Fibroblast of skin of scalp (primary cell): ENCODE data around the gene RAB44.
A peak's percentile ranks its signal among the peaks of the same experiment; 100 is the strongest.
"Not testable (repeated sequence)": the region's sequence is repeated elsewhere in the genome, so short reads cannot be mapped to it uniquely, and the experiment has no call there.

Source experiments
- DNase-seq: peaks from one replicate; pipeline ENCODE4 v3.0.0-alpha.2; 2013

The RAB44 gene

DNA sequence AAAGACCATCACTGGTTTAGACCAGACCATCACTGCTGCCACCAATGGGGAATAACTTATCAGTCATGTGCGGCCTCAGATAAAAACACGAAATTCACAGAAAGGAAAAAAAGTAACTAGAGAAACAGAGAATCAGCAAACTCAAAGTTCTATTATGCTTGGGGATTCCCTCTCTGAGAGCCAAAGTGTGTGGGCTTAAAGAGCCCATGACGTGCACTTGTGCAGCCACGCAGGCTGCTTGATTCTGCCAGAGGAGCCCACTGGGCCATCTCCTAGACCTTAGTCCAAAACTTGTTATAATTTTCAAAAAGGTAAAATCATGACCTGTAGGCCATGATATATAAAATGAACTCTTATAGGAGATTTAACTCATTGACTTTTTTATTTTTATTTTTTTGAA is 15.2 kb downstream of the RAB44 start:
- DNase-seq, result no peak

- DNase-seq, result no peak
Observed at GRCh38 chr6:36713846-36714245, 16.2 kb downstream of the RAB44 start.

DNA sequence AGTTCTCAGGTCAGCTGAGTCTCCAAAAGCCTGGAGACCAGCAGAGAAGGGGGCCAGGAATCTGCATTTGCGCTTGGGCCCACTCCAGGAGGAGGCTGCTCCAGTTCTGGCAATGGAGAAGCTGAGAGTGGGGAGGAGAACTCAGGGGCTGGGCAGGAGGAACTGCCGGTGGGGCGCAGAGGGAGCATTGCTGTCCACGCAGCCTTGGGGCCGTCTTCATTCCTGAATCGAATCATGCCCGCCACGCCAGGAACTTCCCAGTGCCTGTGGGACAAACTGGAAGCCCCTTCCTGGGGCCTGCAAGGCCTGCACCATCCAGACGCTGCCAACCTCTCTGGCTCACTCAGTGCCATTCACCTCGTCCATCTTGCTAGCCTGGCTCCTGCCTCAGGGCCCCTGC is 16.9 kb downstream of the RAB44 start:
- no peak for DNase-seq

DNA sequence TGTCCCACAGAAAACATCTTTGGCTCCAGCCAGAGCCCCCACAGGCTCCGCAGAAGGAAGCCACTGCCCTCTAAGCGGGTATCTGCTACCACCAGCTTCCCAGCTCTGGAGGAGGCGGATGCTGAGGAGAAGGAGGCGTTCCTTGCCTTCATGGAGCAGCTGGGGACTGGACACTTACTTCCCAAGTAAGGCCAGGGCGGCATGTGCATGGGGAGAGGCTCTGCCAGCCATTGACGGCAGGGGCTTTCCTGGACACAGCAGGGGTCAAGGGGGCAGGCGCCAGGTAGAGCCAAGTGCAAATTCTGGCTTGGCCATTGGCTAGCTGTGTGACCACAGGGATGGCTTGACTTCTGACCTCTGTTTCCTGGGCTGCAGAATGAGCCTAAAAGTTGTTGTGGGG is 17.8 kb downstream of the RAB44 start:
- DNase-seq, result no peak

- no peak for DNase-seq
Observed at GRCh38 chr6:36716476-36717093, 19.0 kb downstream of the RAB44 start.

DNA sequence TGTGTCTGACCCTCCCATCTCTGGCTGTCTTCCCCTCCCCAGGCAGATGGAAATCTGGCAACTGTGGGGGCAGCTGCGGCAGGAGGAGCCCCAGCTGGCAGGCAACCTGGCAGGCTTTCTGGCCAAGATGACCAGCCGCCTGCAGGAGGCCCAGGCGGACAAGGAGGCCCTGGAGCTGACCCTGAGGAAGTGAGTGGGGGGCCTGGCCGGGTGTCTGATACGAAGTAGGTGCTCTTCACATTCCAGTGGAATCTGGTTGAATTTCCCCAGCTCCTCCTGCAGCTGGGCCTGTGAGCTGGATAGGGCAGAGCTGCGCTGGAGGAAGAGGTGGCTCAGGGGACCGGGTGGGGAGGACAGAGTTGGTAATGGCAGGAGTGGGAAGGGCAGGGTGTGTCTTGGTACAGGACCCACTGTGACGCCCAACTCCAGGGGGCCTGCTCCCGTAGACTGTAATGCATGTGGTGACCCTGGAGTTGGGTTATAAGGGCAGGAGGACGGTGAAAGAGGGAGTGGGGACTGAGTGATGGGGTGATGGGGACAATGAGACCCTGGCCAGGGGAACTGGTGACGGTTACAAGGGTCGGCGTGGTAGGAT is 19.7 kb downstream of the RAB44 start:
- DNase-seq, result no peak

DNA sequence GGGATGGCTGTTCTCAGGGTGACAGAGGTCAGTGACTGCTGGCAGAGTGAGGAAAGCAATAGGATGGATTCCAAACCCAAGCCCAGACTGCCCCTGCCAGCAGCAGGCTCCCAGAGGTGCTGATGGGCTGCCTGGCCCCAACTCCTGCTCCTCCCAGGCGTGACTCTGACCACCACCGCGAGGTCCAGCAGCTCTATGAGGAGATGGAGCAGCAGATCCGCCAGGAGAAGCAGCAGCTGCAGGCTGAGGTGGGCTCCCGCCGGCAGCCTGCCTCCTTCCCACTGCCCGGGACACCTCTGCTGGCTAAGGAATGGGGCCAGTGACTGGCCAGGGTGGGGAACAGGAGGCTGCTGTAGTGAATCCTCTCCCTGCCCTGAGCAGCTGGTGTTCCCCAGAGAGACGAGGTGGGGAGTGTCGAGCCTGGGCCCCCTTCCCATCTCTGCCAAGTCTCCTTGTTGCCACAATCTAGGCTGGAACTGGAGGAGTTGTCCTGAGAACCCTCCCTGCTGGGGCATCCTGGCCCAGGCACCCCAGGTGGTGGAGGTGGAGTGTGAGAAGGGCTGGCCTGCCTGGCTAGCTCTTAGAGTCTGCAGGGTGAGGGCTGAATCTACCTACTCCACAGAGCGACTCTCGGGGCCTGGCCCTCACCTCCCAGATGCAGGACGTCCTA is 20.4 kb downstream of the RAB44 start:
- no peak for DNase-seq

DNA sequence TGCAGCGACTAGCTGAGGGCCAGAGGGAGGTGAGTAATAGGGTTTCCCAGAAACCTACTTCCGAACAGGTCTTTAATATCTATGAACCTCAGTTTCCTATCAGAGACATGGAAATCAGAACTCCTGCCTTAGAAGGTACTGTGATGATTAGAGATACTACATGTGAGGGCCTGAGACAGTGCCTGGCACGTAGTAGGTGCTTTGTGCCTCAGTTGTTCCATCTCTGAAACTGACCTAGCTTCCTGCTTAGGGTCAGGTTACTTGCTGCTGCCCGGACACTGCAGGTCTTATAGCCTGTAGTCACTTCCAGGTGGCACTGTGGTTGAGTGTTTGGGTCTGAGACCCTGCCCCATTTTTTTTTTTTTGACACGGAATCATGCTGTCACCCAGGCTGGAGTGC is 20.9 kb downstream of the RAB44 start:
- no peak for DNase-seq

DNA sequence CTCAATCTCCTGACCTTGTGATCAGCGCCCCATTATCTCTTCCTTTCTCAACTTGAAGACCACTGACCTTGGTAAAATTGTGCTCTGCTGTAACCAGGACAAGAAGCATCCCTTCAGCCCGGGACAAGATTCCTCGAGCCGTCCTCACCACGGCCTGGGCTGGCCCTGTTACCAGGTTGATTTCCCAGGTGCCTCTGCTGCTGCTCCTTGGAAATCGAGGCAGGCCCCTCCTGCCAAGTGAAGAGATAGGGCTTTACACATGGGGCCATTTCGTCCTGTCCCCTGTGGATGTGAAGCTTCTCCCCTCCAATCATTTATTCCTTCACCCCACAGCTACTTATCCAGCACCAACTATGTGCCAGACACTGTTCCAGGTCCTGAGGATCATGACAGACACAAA is 21.5 kb downstream of the RAB44 start:
- DNase-seq, result no peak

DNA sequence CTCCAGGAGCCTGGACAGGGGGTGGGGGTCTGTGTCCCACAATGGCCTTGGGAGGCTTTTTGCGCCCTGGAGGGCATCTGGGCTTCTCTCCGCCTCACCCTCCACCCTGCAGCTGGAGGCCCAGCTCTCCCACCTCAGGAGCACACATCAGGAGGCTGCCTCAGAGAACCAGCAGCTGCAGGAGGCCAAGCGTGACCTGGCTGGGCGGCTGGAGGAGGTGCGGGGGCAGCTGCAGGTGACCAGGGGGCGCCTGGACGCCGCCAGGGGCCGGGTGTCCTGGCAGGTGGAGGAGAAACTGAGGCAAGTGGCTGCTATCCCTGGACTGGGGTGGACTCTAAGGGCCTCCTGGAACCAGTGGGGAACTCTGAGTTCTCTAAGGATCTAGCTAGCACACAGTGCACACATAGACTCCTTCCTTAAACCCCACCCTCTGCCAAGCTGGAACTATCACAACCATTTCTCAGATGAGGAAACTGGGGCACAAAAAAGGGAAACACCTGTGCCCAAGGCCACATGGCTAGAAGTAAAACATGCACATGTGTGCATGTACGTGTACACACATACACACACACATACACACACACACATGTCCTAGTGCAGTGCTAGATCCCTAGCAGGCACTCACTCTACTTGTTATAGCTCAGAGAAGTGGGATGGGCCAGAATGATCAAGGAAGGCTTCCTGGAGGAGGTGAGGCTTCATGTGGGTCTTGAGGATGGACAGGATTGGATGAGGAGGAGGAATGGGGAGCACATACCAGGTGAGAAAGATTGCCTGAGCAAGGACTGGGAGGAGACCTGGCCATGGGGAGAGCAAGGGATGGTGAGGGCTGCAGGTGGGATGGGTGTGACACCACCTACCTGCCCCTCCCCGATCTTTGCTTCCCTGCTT is 22.9 kb downstream of the RAB44 start:
- no peak for DNase-seq

- DNase-seq, result no peak
Observed at GRCh38 chr6:36721369-36722140, 23.9 kb downstream of the RAB44 start.

- no peak for DNase-seq
Observed at GRCh38 chr6:36722365-36722764, 24.7 kb downstream of the RAB44 start.

DNA sequence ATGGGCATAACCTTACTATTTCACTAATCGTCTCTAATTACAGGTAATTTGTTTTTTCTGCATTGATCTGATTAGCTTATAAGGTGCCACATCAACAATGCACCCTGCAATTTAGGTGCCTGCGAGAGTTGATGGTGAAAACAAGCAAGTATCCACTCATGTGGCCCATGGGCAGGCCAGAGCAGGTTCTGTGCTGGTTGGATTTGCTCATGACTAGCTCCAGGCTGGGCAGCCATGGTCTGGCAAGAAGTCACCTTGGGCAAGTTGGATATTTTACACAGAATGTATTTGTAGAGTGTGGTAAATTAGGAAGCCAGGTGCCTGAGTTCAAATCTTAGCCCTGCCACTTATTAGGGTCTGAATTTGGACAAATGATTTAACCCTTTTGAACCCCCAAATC is 25.3 kb downstream of the RAB44 start:
- DNase-seq, result no peak

DNA sequence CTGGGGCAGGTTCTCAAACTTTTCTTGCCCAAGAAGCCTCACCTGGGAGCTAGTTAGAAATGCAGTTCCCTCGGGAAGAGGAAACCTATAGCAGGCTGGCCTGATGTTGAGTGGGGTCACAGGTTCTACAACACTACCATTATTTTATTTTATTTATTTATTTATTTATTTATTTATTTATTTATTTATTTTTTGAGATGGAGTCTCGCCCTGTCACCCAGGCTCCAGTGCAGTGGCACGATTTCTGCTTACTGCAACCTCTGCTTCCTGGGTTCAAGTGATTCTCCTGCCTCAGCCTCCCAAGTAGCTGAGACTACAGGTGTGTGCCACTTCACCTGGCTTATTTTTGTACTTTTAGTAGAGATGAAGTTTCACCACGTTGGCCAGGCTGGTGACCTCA is 26.4 kb downstream of the RAB44 start:
- DNase-seq, result not testable (repeated sequence)

DNA sequence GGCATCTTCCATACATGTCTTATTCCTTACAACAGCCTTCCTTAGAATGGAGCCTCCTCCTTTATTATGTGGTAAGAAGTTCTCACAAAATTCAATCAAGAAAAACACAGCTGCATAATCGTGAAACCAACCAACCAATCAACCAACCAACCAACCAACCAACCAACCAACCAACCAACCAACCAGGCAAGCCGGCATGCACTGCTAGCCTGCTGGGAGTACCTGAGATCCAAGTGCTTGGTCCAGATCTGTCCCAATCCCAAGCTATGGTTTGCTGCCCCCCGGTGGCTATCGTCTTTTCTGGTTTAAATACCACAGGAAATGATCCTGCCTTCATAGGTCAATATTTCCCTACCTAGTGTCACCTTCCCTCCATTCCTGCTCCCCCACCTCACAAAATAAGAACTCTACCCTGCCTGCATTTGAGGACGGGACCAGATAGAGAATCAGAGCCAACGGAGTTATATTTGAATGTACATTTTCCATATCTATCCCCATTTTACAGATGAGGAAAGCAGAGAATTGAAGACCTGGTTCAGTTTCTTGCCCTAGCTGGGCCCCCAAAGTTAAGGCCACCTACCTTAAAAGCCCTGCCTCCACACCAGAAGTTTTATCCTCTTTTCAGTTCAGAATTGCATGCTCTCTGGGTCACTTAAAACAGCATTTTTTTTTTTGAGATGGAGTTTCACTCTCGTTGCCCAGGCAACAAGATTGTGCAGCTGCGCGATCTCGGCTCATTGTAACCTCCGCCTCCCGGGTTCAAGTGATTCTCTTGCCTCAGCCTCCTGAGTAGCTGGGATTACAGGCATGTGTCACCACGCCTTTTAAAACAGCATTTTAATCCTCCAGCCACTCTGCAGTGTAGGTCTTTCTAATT is 27.1 kb downstream of the RAB44 start:
- peak; percentile 58 for DNase-seq

- no peak for DNase-seq
Observed at GRCh38 chr6:36725581-36725980, 28.0 kb downstream of the RAB44 start.

DNA sequence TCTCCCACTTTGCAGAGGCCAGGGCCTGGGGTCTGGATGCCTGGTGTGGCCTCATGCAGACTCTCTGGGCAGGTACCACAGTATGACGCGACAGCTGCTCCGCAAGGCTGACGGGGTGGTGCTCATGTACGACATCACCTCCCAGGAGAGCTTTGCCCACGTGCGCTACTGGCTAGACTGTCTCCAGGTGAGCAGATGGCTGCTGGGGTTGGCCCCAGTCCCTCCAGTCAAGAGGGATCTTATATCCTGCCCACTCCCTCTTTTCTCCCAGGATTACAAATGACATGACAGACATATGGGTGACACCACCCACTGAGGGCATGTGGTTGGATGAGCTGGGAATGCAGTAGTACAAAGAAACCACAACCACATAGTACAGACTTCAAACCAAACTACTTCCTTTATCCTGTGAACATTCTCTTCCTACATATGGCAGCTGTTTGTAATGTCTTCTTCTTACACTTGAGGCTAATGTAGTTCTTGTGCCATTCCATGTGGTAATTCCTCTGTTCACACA is 29.9 kb downstream of the RAB44 start:
- DNase-seq, result peak; percentile 64

DNA sequence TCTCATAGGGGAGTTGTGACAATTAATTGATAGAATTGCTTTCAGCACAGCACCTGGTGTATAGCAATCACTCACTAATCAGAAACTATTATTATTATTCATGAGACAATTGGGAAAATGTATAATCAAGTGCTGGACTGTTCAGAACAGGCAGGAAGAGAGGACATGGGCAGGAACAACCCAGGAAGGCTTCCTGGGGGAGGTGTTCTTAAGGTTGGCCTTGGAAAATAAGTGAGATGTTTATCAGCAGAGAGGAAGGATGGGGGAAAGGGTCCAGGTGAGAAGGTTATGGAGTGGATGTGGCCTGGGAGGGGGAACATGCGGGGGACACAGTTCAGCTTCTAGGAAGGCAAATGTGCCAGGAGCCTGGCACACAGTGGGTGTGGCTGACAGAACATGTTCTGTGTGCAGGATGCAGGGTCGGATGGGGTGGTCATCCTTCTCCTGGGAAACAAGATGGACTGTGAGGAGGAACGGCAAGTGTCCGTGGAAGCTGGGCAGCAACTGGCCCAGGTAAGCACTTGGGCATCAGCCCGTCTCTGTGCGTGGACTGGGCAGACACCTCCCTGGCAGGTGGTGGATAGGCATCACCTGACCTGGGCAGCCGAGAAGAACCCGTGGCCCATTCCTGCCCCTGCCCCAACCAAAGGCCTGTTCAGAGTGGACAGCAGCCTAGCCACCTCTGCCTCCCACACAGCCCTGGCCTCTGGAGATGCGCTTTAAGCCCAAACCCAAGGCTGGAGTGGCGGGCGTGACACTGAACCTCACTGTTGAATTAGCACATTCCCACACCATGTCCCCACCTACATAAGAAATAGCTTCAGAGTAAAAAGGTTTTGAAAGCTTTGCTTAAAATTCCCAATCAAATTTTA is 30.9 kb downstream of the RAB44 start:
- DNase-seq, result no peak

- DNase-seq, result peak; percentile 65
Observed at GRCh38 chr6:36729161-36729524, 31.5 kb downstream of the RAB44 start.
